Ramos (cell line): ENCODE measurements around the gene MYOZ2.

Experiments used
- in situ Hi-C: fragments of 300-500 bp; cut with MboI; formaldehyde crosslinking; loops from one replicate; pipeline ENCODE4 v1.14.3; 2022; ENCODE audit warnings: low sequenced_read_pairs; ENCODE audit not compliant: unreplicated experiment

MYOZ2 gene

DNA sequence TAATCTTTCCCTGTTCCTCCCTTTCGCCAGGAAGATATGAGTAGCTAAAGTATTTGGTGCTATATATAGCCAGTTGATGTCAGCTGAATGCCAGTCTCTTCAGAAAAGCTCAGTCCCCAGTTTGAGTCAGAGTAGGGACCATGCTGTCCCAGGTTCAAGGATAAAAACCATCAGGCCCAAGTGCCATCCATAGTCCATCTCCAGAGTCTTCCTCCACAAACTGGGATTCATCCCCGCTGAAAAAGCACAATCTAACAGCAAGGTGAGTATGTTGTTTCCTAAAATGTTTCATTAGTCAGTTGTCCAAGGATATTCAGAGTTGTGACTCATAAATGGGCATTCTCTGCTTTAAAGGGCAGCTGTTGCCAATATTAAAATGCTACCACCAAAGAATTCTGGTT lies at the start of gene MYOZ2:
Gene MYOZ2, plus strand, starts transcription at position 112 of the 401 bp plus-strand sequence. CDS start 694 bp downstream, outside the sequence.
- in situ Hi-C loops, result no loop called here

DNA sequence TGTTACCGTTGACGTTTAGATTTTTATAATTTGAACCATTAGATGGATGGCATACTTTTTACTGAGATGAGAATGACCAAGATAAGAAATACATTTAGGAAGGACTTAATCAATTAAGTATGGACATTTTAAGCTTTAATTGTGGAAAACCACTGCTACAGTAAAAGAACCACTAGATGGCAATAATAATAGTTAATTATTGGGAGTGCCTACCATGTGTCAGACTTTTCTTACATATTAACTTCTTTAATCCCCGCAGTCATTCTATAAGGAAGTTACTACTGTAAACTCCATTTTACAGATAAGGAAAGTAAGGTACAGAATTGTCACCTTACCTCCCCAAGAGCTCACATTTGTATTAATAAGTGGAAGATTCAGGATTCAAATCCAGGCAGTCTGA lies 48.5 kb upstream of the MYOZ2 start:
- in situ Hi-C loops, result no loop called here

DNA sequence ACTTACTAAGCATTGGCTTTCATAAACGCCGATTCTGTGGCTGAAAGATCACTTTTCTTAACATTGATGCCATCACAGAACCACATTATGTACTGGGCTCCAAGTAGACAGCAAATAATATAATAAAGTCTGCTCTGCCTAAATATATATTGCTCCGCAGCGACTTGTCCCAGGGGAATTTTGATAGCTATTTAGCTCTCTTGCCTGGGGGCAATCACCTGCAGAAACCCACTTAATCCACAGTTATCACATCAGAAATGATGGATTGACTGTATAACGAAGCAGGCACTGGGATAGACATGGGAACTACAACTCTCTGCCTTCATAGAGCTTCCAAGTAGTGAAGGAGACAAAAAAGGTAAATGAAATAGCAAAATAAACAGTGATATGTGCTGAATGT lies 48.0 kb upstream of the MYOZ2 start:
- in situ Hi-C loops, result no loop called here

DNA sequence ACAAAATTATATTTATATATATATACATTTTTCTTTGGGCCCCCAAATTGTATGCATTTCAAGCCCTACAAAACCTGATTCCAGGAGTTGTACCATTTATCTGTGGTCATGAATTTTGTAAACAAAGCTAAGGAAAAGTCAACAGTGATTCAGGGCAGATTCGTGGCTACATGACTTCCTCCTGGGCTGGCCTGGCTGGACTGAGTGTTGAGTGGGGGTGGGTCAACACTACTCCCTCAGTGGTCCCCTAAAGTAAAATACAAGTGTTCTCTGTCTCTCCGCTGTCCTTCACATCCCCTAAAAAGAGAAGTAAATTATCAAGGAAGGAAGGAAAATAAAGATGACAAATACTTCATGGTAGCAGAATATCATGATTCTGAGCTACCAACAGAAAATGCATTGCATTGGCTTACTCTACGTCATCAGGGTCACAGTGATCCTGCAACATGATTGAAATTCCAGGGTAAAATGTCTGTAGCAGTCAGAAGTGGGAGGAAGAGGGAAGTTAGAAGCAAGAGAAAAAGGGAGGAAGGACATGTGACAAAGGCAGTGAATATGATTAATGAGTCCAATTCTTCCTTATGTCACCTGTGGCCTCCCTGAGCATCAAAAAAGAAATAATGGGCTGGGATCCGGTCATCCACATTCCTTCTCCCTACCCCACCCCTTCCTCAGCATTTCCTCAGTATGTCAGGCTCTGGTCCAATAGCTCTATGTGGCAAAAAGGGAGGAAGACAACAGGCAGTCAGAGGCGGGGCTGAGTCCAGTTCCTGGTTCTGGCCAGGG lies 42.4 kb upstream of the MYOZ2 start:
- in situ Hi-C loops, result no loop called here

DNA sequence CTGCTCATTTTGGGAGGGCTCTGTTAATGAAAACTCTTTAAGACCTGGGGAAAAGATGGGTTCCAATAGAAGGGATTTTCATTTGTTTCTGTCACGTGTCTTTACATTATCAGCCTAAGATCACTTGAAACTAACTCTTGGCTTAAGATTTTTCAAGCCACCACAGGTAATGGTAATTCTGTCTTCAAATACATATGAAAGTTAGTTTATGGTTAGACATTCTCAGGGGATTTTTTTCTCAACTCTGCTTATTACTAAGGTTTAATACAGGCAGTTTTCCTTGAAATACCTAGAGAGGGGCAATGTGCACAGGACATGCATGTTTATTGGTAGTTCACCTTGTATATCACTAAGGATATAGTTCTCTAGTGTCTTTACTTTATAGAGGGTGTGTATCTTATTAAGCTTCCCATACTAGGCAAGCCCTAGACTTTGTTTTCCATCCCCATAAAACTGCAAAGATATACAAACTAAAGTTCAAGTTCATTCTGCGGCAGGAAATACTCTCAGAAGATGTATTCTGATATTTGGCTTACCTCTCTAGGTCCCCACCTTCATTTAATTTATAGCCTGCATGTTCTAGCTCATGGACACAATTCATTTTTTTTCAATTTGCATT lies 38.2 kb upstream of the MYOZ2 start:
- in situ Hi-C loops, result no loop called here

DNA sequence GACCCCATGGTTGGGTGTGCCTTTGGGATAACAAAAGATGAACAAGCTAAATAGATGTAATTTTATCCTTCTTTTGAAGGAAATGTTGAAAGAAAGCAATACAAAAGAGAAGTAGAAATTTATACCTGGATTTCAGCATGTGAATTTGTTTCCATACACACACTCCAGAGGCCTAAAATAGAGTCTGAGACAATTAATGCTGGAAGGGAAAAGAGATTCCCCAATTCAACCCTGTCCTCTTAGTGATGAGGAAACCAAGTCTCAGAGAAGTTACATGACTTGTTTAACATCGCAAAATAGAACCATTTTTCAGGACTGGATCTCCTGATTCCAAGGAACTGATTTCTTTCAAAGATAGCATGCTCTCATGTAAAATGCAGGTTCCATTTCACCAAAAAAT lies 37.3 kb upstream of the MYOZ2 start:
- in situ Hi-C loops, result no loop called here

DNA sequence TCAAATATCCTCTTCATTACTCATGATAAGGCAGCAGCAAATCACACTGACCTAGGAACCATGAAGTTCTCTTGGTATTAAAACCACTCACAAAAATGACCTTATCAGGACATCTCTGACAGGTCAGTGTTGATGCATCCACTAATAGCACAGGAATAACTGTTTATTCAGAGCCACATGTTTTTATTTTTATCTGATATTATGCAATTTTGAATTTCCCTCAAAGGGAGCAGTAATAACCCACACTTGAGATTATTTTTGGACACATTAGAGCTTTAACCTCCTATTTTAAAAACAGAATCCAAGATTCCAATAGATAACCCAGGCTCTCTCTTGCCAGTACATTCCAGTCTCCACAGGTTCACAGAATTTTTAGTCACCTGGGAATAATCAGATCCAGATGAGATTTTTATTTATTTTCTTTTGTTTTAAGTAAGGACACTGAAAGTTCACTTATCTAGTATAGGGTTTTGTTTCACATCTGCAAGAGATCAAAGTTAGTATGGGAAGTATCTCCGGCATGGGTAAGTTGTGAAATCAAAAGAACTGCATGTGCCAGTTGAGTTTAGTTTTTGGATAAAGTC lies 36.3 kb upstream of the MYOZ2 start:
- in situ Hi-C loops, result no loop called here

- in situ Hi-C loops, result no loop called here
Observed at GRCh38 chr4:119100655-119101054, 35.0 kb upstream of the MYOZ2 start.

DNA sequence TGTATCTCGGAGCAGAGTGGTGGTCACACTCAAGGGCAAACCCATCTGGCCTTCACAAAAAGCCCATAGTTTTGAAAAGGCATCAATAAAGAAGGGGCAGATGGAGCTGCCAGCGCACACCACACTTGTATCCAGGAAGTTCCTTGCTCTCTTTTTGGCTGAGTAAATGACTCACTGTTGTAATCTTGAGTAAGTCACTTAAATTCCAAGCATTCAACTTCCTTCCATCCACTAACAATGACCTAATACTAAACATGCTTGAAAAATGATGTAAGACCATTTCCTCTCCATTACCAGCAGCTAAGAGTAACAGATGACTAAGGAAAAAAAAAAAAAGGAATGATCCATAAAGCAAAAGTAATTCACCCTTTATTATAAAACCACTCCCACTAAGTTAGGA lies 32.4 kb upstream of the MYOZ2 start:
- in situ Hi-C loops, result no loop called here

- in situ Hi-C loops, result no loop called here
Observed at GRCh38 chr4:119104644-119105273, 30.9 kb upstream of the MYOZ2 start.

DNA sequence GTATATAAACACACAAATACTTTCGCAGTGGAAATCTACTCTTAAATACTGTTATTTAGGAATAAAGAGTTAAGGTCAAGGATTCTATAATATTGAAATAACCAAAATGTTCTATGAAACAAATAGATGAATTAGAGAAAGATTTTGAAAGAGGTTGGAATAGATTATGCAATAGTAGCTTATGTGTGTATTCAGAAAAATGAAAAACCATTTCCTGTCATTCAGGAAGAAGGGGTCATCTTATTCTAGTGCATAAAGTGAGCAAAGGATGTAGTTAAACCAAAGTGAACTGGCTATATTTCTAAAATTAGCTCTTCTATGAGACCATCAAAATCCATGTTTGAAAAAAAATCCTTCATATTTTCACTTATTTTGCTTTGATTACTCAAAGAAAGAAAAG lies 30.0 kb upstream of the MYOZ2 start:
- in situ Hi-C loops, result no loop called here

GRCh38 chr4:119106036-119107000 lies 29.3 kb upstream of the MYOZ2 start:
- in situ Hi-C loops, result no loop called here

DNA sequence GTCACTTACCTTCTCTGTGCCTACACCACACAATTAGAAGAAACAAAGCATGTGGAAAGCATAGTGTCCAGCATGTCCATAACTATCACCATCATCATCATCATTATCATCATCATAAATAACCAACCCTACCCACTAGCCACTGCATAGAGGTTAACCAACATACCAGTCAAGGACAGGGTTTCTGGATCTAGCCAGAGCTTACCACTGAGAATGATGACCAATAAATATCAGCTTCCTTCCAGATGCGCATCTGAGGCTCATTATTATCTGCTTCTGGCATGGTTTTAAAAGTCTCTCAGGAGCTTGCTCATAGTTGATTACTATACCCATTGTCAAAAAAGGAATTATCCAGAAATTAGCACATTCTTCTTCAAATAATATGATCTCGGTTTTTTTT lies 25.5 kb upstream of the MYOZ2 start:
- in situ Hi-C loops, result no loop called here

DNA sequence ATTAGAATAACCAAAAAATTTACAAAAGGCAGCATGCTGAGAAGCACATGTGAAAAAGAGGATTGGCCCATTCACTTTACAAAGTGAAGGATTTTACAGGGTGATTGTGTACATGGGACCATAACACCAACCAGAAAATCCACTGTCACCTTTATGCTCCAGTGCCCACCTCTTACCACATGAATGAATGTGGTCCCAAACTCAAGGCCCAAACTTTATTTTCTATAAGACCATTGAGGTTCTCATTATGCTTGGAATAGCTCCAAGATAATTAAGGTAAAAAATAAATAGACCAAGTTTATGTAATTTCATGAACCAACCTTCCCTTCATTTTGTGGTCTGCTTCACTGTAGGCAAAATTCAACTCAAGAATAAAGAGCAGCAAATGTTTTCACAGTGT lies 24.3 kb upstream of the MYOZ2 start:
- in situ Hi-C loops, result no loop called here

DNA sequence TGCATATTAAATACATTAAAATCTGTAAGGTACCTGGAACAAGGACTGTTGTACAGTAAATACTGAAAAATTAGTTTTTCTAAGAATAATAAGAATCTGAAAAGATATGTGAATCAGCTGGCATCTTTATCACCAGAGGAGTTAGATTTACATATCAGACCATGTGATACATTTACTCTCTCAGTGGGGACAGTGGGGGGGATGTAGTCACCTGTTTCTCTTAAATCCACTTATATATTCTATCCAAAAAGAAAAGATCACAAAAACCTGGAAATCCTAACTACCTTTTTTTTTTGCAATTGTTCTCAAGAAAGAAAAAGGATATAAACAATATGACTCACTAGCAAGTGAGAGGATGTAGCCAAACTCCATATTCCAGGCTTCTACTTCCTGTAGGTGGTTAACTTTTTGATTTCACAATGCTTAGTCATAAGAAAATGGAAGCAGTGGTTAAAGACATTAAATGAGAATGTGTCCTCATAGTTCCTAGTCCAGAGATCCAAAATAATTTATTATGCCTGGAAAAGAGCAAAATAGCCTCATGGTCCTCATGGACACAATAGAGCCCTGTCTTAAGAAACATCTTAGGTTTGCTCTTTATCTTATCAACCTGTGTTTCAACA lies 22.5 kb upstream of the MYOZ2 start:
- in situ Hi-C loops, result no loop called here

- in situ Hi-C loops, result no loop called here
Observed at GRCh38 chr4:119116021-119116420, 19.6 kb upstream of the MYOZ2 start.

GRCh38 chr4:119116925-119117900 lies 18.4 kb upstream of the MYOZ2 start:
- in situ Hi-C loops, result no loop called here

DNA sequence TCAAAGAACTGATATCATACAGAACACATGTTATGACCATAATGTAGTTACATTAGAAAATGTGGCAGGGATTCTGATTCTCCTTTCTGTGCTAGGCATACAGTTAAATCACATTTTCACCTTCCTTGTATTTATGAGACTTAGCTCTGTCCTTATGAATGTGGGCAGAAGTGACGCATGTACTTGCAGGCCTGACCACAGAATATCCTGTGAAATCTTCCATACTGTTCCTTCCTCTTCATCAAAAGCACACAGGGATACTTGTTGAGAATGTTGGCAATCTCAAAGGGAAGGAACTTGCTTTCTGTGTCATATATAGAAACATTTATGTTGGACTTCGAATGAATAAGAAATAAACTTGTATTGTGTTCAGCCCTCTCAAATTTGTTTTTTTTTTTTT lies 17.2 kb upstream of the MYOZ2 start:
- in situ Hi-C loops, result no loop called here
